GM19240 (cell line): ENCODE data around the gene PEX11A.
"Not testable (repeated sequence)": the region's sequence is repeated elsewhere in the genome, so short reads cannot be mapped to it uniquely, and the experiment has no call there.

Source experiments
- DNase-seq: peaks from one replicate; pipeline ENCODE4 v3.0.0; 2011; ENCODE audit warnings: low spot score; ENCODE audit not compliant: insufficient read length

Gene PEX11A, protein sequence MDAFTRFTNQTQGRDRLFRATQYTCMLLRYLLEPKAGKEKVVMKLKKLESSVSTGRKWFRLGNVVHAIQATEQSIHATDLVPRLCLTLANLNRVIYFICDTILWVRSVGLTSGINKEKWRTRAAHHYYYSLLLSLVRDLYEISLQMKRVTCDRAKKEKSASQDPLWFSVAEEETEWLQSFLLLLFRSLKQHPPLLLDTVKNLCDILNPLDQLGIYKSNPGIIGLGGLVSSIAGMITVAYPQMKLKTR

DNA sequence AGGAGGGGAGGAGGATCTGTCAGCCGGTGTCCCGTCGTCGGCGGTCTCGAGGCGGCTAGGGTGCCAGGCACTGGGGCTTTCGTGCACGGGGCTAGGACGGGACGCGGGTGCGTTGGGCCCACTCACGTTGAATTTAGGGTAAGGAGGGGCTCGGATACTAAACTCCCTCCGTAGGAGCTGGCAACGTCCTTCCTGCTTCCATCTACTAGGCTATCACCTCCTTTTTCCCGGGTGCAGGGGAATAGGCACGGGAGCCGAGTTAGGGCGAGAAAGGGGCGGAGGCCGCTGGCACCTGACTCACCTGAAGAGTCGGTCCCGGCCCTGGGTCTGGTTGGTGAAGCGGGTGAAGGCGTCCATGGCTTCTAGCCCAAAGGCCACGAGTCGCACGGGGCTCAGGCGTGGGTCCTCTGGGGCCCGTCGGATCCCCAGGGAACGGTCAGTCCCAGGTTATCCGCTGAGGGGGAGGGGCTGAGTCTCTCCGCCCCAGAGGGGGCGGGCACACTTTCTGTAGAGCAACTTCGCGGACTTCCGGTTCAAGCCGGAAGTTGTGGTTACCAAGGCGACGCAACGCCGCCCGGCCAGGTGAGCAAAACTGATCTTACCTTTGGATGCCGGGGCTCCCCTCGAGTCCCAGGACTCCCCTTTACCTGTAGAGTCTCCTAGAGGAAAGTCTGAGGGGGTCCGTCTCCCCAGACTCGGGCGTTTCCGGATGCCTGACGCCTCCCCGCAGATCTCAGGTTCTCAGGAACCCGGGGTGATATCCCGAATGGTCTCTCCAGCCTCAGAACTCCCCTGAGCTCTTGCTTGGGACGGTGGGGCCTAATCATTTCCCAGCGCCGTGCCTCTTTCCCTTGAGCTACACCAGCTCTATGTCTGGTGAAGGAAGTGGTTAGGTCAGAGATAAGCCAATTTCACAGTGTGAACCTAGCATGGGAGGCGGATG is at the start of gene PEX11A, which contains the start of gene WDR93:
TSS of gene PEX11A (minus strand) at position 479 of the 943 bp plus-strand sequence. CDS start at position 357, 122 bp downstream.
TSS of gene WDR93 (plus strand) at position 536 of the 943 bp plus-strand sequence. CDS start 10,936 bp downstream, outside the sequence.
- peak; percentile 40 for DNase-seq

DNA sequence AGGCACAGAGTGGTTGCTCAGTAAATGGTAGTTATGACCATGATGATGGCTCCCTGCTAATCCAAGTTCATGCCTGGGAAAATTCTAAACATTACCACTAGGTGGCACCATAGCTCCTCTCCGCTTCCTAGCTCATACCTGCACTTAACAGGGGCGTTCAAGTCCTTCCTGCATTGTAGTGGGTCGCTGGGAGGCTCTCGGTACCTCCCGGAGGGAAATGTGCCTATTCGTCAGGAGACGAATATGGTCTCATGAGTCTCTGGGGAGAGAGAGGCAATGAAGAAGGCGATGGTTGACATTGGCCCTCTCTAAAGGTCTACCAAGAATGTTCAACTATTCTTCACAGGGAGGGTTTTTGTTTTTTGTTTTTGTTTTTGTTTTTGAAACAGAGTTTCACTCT is 49.6 kb upstream of the PEX11A start:
- DNase-seq = peak; percentile 71

DNA sequence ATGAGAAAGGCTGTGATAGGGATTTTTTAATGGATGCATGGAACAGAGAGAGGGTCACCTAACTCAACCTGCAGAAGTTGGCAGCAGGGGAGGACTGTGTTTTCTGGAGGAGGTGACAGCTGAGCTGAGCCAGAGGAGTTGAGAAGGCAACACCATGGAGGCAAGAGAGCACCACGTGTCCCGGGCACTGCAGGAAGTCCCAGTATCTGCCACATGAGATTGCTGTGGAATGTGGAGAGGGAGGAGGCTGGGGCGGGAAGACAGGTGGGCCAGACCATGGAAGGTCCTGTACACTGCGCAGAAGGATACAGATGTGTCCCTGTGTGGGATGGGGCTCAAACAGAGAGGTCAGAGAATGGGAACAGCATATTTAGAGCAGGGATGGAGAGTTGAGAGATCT is 45.2 kb upstream of the PEX11A start:
- no peak for DNase-seq

DNA sequence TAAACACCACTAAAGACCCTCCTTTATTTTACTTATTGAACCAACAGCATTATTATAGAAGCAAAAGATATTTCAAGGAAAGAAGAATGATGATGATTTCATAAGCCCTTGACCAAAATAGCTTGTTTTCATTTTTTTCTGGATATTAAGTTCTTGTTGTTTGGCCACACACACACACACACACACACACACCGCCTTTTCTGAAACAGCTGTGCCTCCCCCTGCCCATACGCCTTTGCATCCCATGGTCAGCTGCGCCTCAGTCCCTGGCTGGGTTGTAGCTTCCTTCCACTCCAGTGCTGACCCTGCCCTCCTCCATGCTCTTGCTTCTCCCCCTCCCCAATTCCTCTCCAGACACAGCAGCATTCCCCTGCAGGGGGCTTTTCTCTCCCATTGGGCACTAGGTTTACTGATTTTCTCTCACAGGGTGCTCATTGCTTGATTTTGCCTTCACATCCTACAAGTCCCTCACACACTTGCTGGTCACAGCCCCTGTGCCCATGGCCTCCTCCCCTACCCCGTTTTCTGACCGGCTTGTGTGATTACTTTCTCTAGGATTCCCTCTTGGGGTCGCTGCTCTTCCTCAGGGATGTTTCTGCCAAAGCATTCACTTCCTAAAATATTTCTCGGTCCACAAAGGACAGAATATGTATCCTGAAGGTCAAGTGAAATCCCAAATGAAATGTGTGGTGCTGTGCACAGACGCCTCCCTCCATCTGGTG is 42.1 kb upstream of the PEX11A start:
- no peak for DNase-seq

DNA sequence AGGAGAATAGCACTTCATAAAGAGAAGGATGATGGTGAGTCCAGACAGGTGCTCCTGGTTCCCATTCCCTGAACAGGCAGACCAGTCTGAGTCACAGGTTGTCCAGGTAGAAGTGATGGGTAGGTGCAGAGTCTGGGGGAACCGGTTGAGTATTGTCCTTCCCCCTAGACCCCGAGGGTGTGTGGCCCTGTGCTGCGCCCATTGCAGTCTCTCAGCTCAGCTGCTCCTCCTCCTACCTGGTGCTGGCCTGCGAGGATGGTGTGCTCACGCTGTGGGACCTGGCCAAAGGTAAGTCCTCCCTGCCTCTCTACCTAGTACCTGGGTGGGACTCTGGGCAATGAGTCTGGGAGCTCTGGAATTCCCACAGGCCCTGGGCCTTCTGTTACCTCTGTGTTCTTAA is 40.7 kb upstream of the PEX11A start:
- no peak for DNase-seq

DNA sequence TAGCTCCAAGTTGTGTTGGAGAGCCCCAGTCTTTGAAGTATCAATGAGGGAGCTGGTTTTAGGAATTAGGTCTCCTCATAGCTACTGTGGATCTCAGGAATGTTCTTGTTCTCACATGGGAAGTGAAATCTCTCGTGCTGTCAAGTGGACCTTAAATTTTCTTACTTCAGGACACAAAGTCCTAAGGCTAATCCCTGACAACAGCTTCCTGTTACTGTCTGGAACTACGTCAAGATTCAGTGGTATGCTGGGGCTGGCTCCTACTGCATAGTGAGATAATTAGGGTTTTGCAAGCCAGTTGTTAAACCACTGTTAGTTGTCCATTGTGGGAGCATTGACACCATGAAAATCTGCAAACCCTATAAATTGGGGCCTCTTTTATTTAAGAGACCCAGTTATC is 37.7 kb upstream of the PEX11A start:
- no peak for DNase-seq

DNA sequence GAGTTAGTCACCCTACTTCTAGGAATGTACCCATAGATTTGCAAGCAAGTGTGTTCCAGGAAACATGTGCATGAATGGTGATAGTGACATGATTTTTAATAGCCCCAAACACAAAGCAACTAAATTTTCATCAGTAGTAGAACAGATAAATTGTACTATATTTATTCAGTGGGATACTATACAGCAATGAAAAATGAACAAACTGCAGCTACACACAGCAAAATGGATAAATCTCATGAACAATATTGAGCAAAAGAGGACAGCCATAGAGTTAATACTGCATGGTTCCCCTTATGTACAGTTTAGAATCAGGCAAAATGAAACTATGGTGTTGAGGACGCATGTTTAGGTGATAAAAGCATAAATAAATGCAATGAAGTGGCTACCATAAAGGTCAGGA is 34.5 kb upstream of the PEX11A start:
- no peak for DNase-seq

DNA sequence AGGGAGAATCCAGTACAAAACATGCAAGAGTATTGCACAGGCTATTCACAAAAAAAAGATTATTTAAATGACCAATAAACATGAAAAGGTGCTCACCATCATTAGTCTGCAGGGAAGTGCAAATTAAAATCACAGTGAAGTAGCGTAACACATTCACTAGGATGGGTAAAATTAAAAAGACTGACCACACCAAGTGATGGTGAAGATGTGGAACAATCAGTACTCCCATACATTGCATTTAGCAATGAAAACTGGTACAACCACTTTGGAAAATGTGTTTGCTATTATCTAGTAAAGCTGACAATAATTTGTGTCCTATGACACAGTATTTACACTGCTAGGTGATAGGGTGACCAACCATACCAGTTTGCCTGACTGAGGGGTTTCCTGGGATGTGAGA is 34.1 kb upstream of the PEX11A start:
- DNase-seq = no peak

DNA sequence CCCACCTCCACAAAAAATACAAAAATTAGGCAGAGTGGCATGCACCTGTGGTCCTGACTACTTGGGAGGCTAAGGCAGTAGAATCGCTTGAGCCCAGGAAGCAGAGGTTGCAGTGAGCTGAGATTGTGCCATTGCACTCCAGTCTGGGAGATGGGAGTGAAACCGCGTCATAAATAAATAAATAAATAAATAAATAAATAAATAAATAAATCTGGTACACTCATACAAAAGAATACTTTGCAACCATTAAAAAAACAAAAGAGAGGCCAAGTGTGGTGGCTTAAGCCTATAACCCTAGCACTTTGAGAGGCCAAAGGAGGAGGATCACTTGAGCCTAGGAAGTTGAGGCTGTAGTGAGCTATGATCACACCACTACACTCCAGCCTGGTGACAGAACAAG is 32.5 kb upstream of the PEX11A start:
- DNase-seq = no peak

DNA sequence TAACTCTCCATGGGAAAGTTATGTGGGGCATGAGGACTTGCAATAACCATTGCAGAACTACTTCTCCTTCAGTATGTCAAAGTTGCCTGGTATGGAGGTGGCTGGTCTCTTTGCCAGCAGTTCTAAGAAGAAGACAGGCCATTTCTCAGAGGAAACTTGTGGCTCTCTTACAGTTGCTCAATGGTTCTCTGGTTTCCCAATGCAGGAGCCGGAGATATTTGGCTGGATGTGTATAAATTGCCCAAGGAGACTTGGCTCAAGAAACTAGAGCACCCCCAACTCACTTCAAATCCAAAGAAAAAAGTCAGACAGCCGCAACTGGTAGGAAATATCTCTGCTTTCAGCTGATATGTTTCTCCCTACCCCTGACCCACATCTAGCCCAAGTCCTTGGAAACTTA is 24.2 kb upstream of the PEX11A start:
- no peak for DNase-seq

DNA sequence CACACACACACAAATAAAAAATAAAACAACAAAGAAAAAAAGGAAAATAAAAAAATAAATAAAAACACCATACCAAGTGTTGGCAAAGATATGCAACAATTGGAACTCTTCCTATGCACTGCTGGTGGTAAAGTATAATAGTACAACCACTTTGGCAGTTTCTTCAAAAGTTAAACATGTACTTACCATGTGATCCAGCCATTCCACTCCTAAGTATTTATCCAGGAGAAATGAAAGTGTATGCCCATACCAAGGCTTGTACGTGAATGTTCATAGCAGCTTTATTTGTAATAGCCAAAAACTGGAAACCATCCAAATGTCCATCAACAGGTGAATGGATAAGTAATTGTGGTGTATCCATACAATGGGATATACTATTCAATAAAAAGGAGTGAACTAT is 17.0 kb upstream of the PEX11A start:
- no peak for DNase-seq

DNA sequence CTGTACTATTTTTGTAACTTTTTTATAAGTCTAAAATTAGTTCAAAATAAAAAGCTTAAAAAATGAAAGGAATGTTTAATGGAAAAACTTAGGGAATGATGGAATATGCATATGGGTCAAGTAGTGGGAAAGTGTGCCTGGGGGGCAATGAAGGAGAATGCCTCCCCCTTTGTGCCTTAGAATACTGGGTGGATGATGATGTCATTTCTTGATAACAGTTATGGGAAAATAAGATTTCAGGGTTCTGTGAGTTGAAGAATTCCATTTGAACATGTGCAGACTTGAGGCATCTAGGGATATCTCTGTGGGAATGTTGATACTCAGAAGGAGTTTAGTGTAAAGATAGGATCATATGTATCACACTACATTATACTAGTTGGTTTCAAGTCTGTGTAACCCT is 13.9 kb upstream of the PEX11A start:
- no peak for DNase-seq

DNA sequence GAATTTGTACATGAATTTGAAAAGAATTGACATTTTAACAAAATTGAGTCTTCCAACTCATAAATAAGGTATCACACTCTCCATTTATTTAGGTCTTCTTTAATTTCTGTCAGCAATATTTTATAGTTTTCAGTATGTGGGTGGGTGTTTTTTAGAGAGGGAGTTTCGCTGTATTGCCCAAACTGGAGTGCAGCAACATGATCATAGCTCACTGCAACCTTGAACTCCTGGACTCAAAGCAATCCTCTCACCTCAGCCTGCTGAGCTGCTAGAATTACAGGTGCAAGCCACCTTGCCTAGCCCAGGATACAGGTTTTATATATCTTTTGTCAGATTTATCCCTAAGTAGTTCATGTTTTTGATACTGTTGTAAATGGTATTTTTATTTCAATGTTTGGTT is 4.6 kb upstream of the PEX11A start:
- DNase-seq = no peak

DNA sequence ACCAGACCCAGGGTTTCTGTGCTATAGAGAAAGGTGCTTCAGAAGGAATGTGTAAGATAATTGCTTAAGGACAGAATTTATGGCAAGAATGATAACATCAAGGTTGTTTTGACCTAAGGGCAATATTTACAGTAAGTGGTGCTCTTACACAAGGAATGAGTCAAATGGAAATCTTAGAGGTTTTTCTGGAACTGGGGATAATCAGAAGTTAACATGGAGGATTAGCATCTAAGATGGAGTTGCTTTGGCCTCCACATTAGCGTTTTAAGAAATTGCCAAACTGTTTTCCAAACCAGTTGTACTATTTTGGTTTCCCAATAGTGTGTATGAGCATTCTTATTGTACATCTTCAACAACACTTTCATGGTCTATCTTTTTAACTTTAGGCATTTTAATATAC is 3.1 kb upstream of the PEX11A start:
- DNase-seq = no peak

DNA sequence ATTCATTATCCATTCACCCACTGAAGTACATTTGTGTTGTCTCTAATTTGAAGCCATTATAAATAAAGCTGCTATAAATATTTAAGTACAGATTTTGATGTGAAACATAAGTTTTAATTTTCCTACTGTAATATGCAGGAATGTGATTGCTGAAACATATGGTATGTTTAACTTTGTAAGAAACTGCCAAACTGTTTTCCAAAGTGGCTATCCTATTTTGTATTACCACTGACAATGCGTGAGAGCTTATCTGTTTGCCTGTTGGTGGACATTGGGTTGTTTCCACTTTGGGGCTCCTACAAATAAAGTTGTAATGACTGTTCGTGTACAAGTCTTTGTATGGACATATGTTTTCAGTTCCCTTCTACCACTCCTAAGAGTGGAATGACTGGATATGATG is 2.5 kb upstream of the PEX11A start:
- no peak for DNase-seq

DNA sequence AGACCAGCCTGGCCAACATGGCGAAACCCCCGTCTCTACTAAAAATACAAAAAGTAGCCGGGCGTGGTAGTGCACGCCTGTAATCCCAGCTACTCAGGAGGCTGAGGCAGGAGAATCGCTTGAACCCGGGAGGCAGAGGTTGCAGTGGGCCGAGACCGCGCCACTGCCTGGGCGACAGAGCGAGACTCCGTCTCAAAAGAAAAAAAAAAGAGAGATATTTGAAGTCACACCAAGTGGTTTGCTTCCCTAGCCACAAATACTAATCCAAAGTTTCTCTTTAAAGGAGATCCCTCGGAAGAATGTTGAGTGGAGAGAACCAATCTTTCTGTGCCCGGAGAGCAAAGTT is 651 bp downstream of the PEX11A start:
- DNase-seq = not testable (repeated sequence)

DNA sequence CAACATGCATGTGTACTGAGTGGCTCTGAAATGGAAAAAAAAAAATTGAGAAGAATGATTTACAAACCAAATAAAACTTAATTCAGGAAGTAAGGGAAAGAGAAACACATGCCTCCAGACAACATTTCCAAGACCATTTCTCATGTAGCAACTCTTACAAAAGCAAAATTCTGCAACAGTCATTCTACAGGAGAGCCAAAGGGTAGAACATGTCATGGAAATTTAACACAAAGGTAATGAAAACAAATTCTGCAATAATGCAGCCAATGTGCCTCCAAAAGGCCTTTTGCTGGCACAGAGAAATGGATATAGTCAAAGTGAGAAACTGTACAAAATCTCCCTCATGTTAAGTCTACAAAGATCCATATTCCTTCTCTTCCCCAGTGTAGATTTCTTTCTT is 4.0 kb downstream of the PEX11A start:
- DNase-seq = no peak

DNA sequence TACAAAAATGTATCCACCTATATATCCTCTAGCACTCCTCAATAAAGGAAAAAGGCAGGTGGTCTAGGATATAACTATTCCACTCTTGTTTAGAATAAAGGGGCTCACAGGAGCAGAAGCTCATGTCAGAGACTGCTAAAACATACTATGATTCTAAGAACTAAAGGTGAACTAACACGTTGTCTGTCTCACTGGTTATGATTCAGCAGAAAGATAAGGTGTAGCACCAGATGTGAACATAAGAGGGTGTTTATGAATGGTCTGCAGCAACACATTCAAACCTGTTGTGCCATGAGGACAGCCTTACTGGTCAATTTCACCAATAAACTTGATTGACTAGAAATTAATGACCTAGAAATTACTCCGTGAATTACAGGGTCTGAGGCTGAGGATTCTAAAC is 4.6 kb downstream of the PEX11A start:
- no peak for DNase-seq

DNA sequence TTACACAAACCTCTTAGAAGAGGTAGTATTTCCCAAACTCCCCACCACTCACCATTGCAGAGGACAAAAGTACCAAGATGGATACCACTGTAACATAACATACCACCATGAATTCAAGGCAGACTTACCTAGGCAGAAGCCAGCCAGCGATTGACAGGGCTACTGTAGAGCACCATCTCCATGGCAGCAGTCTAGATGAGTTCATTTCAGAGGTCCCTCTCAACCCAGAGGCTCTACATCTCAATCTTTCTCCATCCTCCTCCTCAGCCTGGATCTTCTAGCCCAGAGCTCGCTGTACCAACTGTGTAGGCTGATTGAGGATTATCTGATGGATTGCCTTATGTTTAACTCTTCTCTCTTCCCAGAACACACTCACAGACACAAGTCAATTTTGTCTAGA is 9.4 kb downstream of the PEX11A start:
- no peak for DNase-seq

DNA sequence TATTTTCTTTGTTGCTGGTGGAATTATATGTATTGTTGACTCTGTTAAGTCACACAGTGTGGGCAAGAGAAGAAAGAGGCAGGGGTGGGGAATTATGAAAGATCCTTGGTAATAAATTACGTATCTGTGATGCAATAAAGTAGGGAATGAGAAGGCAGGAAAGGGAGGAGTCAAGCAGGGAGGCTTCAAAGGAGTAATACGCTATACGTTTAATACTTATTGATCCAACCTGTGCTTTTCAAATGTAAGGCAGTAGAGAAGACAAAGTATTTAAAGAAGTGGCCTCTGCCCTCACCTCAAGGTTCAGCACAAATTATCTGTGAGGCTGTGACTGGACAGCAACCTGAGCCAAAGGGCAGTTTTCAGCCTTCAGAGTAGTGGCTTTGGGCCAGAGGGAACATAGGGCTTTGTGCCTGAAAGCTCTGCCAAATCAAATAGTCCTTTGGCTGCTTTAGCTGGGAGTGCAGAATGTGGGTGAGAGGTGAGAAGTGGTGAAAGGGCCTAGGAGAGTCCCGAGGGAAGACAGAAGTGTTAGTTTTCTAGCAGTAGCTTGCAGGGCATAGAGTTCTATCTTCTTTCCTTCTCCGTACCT is 10.2 kb downstream of the PEX11A start:
- no peak for DNase-seq

DNA sequence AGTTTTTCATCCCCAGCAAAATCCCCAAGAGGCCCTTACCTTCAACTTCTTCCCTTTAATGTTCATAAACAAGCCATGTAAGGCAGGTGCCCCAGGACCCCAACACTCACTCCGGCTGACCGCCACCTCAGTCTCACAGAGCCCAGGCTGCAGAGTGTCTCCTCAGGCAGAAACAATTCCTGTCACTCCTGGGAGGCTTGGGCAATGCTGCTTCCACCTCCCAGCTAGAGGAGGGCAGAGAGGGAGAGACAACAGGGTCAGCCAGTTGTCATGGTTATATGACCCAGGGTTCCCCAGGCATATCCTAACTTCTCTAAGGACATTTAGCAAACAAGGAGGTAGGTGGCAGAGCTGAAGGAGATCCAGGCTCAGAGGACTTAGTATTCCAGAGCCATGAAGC is 11.3 kb downstream of the PEX11A start, which contains the start of gene PLIN1:
TSS of gene PLIN1 (minus strand) at position 156 of the 400 bp plus-strand sequence. CDS start 1,878 bp downstream, outside the sequence.
- no peak for DNase-seq

DNA sequence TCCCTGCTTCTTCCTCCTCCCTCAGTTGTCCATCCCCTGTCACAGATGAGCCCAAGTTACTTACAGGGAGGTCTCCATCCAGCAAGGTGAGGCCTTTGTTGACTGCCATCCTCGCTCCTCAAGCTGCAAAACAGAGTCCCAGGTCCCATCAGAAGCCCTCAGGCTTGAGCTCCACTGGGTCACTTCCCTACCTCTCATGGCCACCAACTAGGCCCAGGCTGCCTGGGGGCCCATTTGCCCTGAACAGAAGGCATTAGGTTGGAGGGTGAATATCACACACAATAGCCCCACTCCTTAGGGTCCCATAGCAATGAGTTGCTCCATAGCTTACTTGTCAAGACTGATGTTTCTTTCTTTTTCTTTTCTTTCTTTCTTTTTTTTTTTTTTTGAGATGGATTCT is 13.2 kb downstream of the PEX11A start:
- DNase-seq = no peak
